ENCODE results near the gene CEP63.

DNA sequence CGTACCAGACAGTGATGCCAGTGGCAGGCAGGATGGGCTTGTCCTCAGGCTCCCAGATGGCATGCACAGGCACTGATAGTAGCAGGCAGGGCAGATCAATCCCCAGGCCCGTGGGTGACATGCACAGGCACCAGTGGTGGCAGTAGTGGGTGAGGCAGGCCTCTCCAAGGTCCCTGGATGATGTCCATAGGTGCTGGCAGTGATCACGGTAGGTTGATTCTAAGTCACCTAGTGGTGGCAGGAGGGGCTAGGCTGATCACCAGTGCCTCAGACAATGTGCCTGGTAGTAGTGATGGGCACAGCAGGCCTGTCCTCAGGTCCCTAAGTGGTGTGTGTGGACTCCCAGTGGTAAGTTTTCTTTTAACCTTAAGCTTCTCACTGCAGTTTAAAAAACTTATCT is 19.6 kb downstream of the CEP63 start:
- TF ChIP-seq SP1 (IDR thresholded peaks at IDR 0.05; ENCODE audit: low read depth, low read length): no peak
- TF ChIP-seq, protein P1, sequence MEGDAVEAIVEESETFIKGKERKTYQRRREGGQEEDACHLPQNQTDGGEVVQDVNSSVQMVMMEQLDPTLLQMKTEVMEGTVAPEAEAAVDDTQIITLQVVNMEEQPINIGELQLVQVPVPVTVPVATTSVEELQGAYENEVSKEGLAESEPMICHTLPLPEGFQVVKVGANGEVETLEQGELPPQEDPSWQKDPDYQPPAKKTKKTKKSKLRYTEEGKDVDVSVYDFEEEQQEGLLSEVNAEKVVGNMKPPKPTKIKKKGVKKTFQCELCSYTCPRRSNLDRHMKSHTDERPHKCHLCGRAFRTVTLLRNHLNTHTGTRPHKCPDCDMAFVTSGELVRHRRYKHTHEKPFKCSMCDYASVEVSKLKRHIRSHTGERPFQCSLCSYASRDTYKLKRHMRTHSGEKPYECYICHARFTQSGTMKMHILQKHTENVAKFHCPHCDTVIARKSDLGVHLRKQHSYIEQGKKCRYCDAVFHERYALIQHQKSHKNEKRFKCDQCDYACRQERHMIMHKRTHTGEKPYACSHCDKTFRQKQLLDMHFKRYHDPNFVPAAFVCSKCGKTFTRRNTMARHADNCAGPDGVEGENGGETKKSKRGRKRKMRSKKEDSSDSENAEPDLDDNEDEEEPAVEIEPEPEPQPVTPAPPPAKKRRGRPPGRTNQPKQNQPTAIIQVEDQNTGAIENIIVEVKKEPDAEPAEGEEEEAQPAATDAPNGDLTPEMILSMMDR (IDR thresholded peaks at IDR 0.05; ENCODE audit: control extremely low read depth in 1 of 3, insufficient read depth in 1 of 3, low read depth in 1 of 3, low read length in 3 of 3): no peak
- no peak for TF ChIP-seq EZH2 (IDR thresholded peaks at IDR 0.05; ENCODE audit: low read depth, low read length, severe bottlenecking)
- no peak for TF ChIP-seq EGR1 (IDR thresholded peaks at IDR 0.05; ENCODE audit: borderline replicate concordance, low read depth, low read length)
- no peak for TF ChIP-seq ZNF274 (IDR thresholded peaks at IDR 0.05; ENCODE audit: borderline replicate concordance, extremely low read depth, low read length)

Data from H1 (cell line).